H1 (cell line): ENCODE results near the gene RBM27. TPM values are rescaled to one million over a fixed set of nuclear protein-coding genes. Genes with fewer than 3 reads are reported as not detected.

ENCODE experiments used
- CTBP2 ChIP-seq: IDR thresholded peaks from 2 replicates; pipeline ENCODE4 v1.7.0; 2011; ENCODE audit warnings: borderline replicate concordance, mild to moderate bottlenecking, moderate library complexity, mixed read lengths, low read length; ENCODE audit not compliant: insufficient read depth, insufficient read length
- FOSL1 ChIP-seq: IDR thresholded peaks from 2 replicates; pipeline ENCODE4 v1.6.1; 2011; ENCODE audit warnings: mild to moderate bottlenecking, low read depth, low read length, moderate library complexity; ENCODE audit not compliant: insufficient read depth
- JUND ChIP-seq: IDR thresholded peaks from 2 replicates; pipeline ENCODE4 v1.6.1; 2011; ENCODE audit warnings: mild to moderate bottlenecking, improper control_type of control experiment, low read length
- POLR2AphosphoS5 ChIP-seq: IDR thresholded peaks from 2 replicates; pipeline ENCODE4 v1.6.1; 2011; ENCODE audit warnings: low read depth, low read length
- RBBP5 ChIP-seq: IDR thresholded peaks from 2 replicates; pipeline ENCODE4 v1.7.1; 2012; ENCODE audit warnings: low read depth, mild to moderate bottlenecking, inconsistent platforms, low read length, moderate library complexity, borderline replicate concordance
- YY1 ChIP-seq: IDR thresholded peaks from 2 replicates; pipeline ENCODE4 v1.6.1; 2011; ENCODE audit warnings: low read depth, mild to moderate bottlenecking, low read length
- polyA plus RNA-seq, 7 experiments: library from polyadenylated mRNA; depleted of rRNA in 3 of 7; stranded (reverse) in 5 of 7; unstranded in 2 of 7; fragments of >200 nt in 5 of 7; fragments of 200-250 nt in 2 of 7; gene quantifications; 1 replicate in 5 of 7; 2 replicates in 1 of 7; 4 replicates in 1 of 7; pipeline versions ENCODE4 v1.2.1 to v1.2.3, GENCODE V29; 2011 to 2013; ENCODE audit warnings: missing spikeins in 2 of 7, mixed read lengths in 2 of 7
- total RNA-seq: library from RNA; stranded (reverse); fragmentation: NEBNext Ultra II Directional; extraction: Animal tissue kit (Norgen Biotek cat#: 25700); gene quantifications from 2 replicates; pipeline ENCODE4 v1.2.1, GENCODE V29; 2021

The RBM27 gene
- total and polyA plus RNA-seq, 2 of the 8 experiments (the other 6 are each of a cell fraction or from before 2014, with no cell fraction given) = 13.1 to 42.9 TPM

DNA sequence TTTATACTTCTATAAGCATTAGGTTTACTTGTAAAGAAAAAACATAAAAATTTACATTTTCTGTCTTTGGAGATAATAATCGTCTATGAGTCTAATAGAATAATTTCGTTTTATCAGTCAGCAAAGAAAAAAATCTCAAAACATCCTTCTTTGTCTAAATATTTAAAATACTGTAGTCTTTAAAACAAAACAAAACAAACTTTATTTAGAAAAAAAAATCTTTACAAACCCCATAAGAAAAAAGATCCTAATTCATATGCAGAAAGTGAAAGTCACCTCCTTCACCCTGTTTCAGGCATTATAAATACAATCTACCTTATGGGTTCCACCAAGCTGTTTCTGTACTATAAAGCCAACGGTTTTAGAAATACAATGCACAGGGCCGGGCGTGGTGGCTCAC, 26.6 kb upstream of the RBM27 start (continued):
- no peak for TF ChIP-seq POLR2AphosphoS5
- TF ChIP-seq FOSL1 = no peak
- TF ChIP-seq JUND = no peak
- no peak for TF ChIP-seq YY1
- TF ChIP-seq RBBP5 = no peak
- no peak for TF ChIP-seq CTBP2
- TF ChIP-seq, all 59 proteins: peak for 0
